ENCODE measurements around the gene LPCAT4.
"Not testable (repeated sequence)": the region's sequence is repeated elsewhere in the genome, so short reads cannot be mapped to it uniquely, and the experiment has no call there.

GRCh38 chr15:34397637-34398259, 30.8 kb upstream of the LPCAT4 start:
- not testable (repeated sequence) for TF ChIP-seq CTCF, POLR2A (IDR thresholded peaks at IDR 0.05)
